Stimulated activated naive CD8-positive, alpha-beta T cell treated with anti-CD3 and anti-CD28 coated beads, Interleukin-15, Interleukin-2, amounts not matched to agents 100 ng/mL and 50 ng/mL, for 24 hours (primary cell): ENCODE data around the gene HTRA1.
A peak's percentile ranks its signal among the peaks of the same experiment; 100 is the strongest.

ENCODE experiments used
- H3K27ac Mint-ChIP-seq: one replicate; pipeline ENCODE4 v1.8.0; 2021; ENCODE audit warnings: mild to moderate bottlenecking, mixed read lengths
- H3K27me3 Mint-ChIP-seq: one replicate; pipeline ENCODE4 v1.8.0; 2021; ENCODE audit warnings: mixed read lengths
- H3K36me3 Mint-ChIP-seq: one replicate; pipeline ENCODE4 v1.8.0; 2021; ENCODE audit warnings: low read depth, mixed read lengths
- H3K4me1 Mint-ChIP-seq: one replicate; pipeline ENCODE4 v1.8.0; 2021; ENCODE audit warnings: low read depth, mixed read lengths
- H3K4me3 Mint-ChIP-seq: one replicate; pipeline ENCODE4 v1.8.0; 2021; ENCODE audit warnings: mild to moderate bottlenecking, mixed read lengths
- H3K9me3 Mint-ChIP-seq: one replicate; pipeline ENCODE4 v1.8.0; 2021; ENCODE audit warnings: mixed read lengths

HTRA1 gene

DNA sequence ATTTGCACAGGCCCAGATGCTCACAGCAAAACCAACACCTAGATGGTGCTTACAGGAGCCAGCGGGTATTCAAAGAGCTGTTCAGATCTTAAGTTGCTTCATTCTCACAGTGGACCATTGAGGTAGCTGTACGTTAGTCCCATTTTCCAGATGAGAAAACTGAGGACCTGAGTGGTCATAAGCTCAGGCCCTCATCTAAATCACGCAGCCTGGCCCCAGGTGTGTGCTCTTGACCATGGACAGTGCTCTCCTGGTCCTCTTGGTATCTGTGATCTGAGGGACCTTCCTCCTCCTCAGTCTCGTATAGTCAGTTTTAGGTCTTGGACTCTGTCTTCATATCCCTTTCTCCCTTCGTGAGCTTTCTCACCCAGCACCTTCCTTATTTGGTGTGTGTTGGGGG is 43.7 kb downstream of the HTRA1 start:
- H3K36me3 Mint-ChIP-seq = no peaks in the 10 kb centered on the region
- no peak overlapping the region for H3K4me3 Mint-ChIP-seq
- no peaks in the 10 kb centered on the region for H3K27me3 Mint-ChIP-seq
- no peak overlapping the region for H3K27ac Mint-ChIP-seq
- H3K9me3 Mint-ChIP-seq = no peaks in the 10 kb centered on the region
- no peaks in the 10 kb centered on the region for H3K4me1 Mint-ChIP-seq

DNA sequence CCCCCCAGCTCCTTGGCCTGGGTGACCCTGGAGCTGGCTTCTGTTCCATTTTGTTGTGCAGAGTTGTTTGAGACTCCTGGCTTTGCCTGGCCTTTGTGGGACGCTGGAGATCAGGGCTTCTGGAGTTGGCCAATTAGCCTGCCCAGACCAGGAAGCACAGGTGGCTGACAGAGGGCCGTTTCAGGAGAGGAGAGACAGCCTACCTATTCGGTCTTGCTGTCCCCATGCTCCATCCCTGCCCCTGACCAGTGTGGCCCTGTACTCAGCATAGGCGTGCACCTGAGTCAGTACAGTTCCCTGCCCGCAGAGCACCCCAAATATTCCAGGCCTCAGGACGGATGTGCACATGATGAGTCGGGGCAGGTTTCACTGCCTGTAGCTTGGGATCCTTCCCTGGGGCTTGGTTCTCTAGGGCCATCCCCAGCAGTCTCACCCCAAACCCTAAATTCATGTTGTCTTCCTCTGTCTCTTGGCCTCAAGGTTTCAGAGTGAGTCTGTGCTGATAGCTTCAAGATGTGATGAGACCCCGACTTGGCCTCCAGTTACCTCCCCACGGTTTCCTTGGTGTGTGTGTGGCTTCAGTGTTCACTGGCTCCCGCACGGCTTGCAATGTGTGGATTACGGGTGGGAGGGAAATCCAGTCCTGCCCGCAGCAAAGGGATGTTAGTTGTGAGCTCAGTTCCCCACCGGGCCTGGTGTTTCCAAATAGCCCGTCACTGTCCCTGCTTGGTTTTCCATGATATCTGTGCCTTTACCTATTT is 44.7 kb downstream of the HTRA1 start:
- Mint-ChIP-seq H3K36me3 (no peaks in the 10 kb centered on the region), H3K9me3 (no peaks in the 10 kb centered on the region), H3K4me3 (no peak overlapping the region), H3K4me1 (no peaks in the 10 kb centered on the region), H3K27ac (no peak overlapping the region), H3K27me3 (no peaks in the 10 kb centered on the region)

DNA sequence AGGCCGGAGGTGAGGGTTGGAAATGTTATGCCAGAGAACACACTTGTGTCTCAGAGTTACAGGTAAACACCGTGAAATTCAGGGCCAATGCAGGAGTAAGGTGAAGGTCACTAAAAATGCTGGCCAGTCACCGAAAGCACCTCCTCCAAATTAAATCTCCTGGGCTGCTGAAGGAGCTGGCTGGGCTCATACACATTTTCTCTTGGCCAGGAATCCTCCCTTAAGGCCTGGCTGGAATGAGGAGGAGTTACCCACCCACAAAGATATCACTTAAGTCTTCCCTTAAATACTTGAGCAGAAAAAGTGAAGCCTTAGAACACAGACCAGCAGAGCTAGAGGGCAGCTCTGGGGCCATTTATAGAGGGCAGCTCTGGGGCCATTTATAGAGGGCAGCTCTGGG is 46.3 kb downstream of the HTRA1 start:
- H3K4me3 Mint-ChIP-seq = no peak overlapping the region
- H3K27me3 Mint-ChIP-seq = no peaks in the 10 kb centered on the region
- no peaks in the 10 kb centered on the region for H3K36me3 Mint-ChIP-seq
- H3K27ac Mint-ChIP-seq = no peak overlapping the region
- no peaks in the 10 kb centered on the region for H3K4me1 Mint-ChIP-seq
- H3K9me3 Mint-ChIP-seq = no peaks in the 10 kb centered on the region

DNA sequence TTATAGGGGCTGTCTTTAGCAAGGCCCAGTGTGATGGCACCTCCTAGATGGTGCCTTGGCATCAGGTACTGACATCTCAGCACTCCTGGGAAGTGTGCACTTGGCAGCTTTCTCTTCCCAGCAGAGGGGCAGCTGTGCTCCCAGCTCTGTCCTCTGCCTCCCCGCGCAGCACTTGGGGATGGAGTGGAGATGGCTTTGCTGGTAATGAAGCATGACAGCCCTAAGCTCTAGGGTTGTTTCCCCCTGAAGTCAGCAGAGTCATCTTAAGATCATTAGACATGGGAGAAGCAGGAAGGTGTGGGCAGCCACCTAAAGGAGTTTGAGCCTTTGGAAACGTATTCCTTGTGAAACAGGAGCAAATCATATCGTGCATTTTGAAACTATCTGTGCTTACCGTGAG is 46.7 kb downstream of the HTRA1 start:
- H3K4me1 Mint-ChIP-seq = no peaks in the 10 kb centered on the region
- no peaks in the 10 kb centered on the region for H3K36me3 Mint-ChIP-seq
- no peak overlapping the region for H3K27ac Mint-ChIP-seq
- no peaks in the 10 kb centered on the region for H3K27me3 Mint-ChIP-seq
- H3K9me3 Mint-ChIP-seq = no peaks in the 10 kb centered on the region
- H3K4me3 Mint-ChIP-seq = no peak overlapping the region

DNA sequence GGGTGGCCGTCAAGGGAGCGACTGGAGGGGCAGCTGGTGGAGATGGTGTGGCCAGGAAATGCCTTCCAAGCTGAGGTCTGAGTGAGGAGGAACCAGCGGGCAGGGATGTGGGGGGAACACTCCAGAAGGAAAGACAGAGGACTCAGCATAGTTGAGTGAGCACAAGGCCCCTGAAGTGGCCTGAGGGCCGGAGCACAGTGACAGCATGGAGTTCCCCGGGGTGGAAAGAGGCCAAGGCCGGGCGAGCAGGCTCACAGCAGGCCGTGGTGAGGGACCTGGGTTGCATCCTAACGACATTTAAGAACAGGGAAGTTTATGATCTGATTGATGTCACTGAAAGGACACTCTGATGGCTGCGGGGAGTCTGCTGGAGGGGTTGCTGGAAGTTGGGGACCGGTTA is 48.0 kb downstream of the HTRA1 start:
- no peaks in the 10 kb centered on the region for H3K36me3 Mint-ChIP-seq
- H3K9me3 Mint-ChIP-seq = no peaks in the 10 kb centered on the region
- H3K27ac Mint-ChIP-seq = no peak overlapping the region
- H3K4me1 Mint-ChIP-seq = no peaks in the 10 kb centered on the region
- H3K4me3 Mint-ChIP-seq = no peak overlapping the region
- peaks cover under 1% of the 10 kb centered on the region for H3K27me3 Mint-ChIP-seq

DNA sequence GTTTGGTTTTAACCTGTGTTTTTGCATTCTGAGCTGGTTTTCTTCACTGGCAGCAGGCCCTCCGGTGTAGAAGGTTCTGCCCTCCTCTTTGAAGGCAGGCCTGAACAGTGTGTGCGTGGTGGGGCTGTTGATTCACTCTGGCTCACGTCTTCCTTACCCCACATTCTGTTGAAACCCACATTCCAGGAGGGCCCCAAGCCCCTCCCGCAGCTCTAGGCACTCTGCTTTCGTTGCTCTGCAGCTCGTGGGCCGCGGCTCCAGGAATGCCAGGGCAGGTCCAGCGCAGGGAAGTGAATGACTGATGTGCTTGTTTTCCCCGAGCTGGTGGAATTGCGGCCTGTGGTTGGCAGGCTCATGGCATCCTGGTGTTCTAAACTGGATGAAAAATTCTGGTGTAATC is 49.0 kb downstream of the HTRA1 start:
- H3K27ac Mint-ChIP-seq = no peak overlapping the region
- H3K27me3 Mint-ChIP-seq = peaks cover 3% of the 10 kb centered on the region

DNA sequence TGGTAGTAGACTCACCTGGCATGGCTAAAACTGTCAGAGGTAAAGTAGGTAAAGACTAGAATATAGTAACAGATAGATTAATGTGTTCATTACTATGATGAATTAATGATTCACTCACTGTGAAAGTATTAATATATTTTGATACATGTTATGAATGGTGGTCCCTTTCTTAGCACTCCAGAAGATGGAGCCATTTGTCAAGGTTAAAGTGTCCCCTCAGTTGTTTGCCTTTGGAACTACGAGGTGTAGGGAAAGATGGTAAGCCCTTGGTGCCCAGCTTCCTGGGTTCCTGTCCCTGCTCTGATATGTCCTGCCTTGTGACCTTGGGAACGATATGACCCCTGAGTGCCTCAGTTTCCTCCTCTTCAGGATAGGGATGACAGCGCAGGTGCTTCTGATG is 49.4 kb downstream of the HTRA1 start:
- Mint-ChIP-seq H3K36me3 (no peaks in the 10 kb centered on the region), H3K4me3 (no peak overlapping the region), H3K9me3 (no peaks in the 10 kb centered on the region), H3K27me3 (peaks cover 3% of the 10 kb centered on the region), H3K27ac (no peak overlapping the region), H3K4me1 (peaks cover 10% of the 10 kb centered on the region)

More for the DNA sequence above, 49.0 kb downstream of the HTRA1 start:
- H3K36me3 Mint-ChIP-seq = no peaks in the 10 kb centered on the region
- no peak overlapping the region for H3K4me3 Mint-ChIP-seq
- no peaks in the 10 kb centered on the region for H3K9me3 Mint-ChIP-seq
- peaks cover 6% of the 10 kb centered on the region for H3K4me1 Mint-ChIP-seq

DNA sequence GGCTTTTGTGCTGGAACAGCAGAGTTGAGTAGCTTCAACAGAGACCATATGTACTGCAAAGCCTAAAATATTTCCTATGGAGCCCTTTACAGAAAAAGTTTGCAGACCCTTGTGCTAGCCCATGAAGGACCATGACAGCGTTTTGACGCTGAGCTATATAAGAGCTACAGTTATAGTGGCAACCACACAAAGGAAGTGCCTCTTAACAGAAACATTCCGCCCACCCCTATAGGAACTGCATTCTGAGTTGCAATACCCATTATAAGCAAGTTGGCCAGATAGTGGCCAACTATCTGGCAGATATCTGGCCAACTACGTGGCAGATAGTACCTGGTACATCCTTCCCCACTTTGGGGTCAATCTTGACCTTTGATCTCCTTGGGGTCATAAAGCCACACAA is 51.7 kb downstream of the HTRA1 start:
- peaks cover 3% of the 10 kb centered on the region for H3K27me3 Mint-ChIP-seq
- no peaks in the 10 kb centered on the region for H3K36me3 Mint-ChIP-seq
- H3K4me1 Mint-ChIP-seq = peaks cover 22% of the 10 kb centered on the region
- no peaks in the 10 kb centered on the region for H3K9me3 Mint-ChIP-seq
- H3K4me3 Mint-ChIP-seq = no peak overlapping the region
- H3K27ac Mint-ChIP-seq = no peak overlapping the region

DNA sequence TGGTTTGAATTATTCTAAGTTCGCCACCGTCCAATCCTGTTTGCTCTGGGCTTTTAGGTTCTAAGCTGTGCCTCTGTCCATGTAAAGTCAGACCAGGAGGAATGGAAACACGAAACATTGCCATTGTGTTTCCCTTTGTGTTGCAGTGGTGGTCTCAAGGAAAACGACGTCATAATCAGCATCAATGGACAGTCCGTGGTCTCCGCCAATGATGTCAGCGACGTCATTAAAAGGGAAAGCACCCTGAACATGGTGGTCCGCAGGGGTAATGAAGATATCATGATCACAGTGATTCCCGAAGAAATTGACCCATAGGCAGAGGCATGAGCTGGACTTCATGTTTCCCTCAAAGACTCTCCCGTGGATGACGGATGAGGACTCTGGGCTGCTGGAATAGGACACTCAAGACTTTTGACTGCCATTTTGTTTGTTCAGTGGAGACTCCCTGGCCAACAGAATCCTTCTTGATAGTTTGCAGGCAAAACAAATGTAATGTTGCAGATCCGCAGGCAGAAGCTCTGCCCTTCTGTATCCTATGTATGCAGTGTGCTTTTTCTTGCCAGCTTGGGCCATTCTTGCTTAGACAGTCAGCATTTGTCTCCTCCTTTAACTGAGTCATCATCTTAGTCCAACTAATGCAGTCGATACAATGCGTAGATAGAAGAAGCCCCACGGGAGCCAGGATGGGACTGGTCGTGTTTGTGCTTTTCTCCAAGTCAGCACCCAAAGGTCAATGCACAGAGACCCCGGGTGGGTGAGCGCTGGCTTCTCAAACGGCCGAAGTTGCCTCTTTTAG is 52.9 kb downstream of the HTRA1 start:
- H3K27me3 Mint-ChIP-seq = peaks cover 7% of the 10 kb centered on the region
- H3K36me3 Mint-ChIP-seq = no peaks in the 10 kb centered on the region
- H3K27ac Mint-ChIP-seq = no peak overlapping the region
- no peak overlapping the region for H3K4me3 Mint-ChIP-seq
- H3K9me3 Mint-ChIP-seq = no peaks in the 10 kb centered on the region
- H3K4me1 Mint-ChIP-seq = peaks cover 22% of the 10 kb centered on the region

DNA sequence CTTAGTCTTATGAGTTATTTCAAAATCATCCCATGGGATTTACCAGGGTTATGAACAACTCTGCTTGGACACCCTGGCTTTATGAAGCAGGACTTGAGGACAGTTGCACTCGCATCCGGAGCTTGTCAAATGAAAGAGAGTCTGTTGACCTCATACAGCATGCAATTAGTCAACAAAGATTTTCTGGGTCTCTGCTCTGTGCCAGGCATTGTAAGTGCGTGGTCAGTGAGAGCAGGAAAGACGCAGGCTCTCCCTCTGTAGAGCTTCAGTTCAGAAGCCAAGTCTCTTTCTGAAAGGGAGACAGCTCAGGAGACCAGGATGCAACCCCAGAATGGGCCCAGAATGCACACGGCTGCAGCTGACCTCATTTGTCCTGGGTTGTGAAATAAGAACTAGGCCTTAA is 53.7 kb downstream of the HTRA1 start:
- peaks cover 7% of the 10 kb centered on the region for H3K27me3 Mint-ChIP-seq
- H3K4me1 Mint-ChIP-seq = peaks cover 22% of the 10 kb centered on the region
- no peak overlapping the region for H3K4me3 Mint-ChIP-seq
- no peak overlapping the region for H3K27ac Mint-ChIP-seq
- H3K36me3 Mint-ChIP-seq = no peaks in the 10 kb centered on the region
- no peaks in the 10 kb centered on the region for H3K9me3 Mint-ChIP-seq

DNA sequence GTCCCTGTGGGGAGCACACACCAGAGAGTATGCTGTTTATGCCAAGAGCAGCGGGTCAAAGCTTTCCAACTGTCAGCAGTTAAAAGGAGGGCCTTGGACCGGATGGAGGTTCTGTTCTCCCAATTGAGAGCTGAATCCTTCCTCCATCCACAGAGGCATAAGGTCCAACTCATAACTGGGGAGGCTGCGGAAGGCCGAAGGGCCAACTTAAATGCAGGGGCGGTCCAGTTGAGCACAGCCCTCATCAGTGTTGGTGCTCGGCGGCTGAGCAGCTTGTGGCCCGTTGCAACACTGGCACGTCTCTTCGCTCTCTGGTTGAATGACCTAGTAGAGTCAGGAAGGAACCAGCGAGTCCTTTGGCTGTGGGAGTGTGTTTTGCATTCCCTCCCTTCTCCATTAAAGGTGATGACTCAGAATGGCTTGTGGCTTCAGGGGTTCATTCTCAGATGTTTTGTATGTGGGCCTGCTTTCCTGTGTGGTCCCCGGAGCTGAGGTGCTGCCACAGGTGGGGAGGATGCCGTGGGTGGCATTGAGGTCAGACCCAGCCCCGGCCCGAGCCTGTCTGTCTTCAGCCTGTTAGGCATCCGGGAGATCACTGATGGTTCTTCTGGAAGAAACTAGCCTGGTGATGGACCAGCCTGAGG is 54.4 kb downstream of the HTRA1 start:
- Mint-ChIP-seq H3K9me3 (no peaks in the 10 kb centered on the region), H3K27me3 (peaks cover 7% of the 10 kb centered on the region), H3K36me3 (no peaks in the 10 kb centered on the region), H3K27ac (peak overlapping the region; percentile 68), H3K4me1 (peaks cover 22% of the 10 kb centered on the region), H3K4me3 (peak overlapping the region; percentile 38)

DNA sequence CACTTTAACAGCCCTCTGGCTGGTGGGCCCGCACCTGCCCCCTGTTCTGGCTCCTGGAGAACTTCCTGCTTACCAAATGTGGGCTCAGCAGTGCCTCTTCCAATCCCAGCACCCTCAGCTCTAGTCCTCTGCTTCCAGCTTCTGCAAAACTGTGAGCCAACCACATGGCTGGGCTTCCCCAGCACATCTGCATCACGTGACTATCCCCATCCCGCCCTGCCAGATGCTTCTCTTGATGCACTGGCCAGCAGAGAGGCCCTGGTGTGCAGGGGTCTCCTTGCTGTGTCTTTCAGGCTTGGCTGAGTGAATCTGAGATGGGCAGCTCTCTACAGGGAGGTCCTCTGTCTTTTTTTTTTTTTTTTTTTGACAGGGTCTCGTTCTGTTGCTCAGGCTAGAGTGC is 55.4 kb downstream of the HTRA1 start:
- Mint-ChIP-seq H3K4me1 (peaks cover 22% of the 10 kb centered on the region), H3K9me3 (no peaks in the 10 kb centered on the region), H3K4me3 (no peak overlapping the region), H3K36me3 (no peaks in the 10 kb centered on the region), H3K27ac (no peak overlapping the region), H3K27me3 (peaks cover 7% of the 10 kb centered on the region)

DNA sequence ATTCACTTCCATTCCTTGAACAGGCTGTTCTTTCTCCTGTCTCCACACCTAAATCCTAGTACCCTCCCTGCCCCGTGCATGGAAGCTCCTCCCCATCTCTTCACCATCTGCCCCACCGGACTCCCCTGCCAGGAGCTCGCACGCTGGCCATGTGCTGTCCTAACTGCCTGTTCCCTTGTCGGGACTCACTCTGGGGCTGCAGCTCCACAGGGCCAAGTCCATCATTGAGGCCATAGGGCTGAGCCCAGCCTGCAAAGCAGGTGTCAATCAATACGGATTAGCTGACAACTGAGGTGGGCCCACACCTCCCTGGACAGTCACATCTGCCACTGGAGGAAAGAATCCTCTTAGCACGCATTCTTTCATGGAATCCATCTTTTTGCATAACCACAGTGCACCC is 57.8 kb downstream of the HTRA1 start:
- H3K27me3 Mint-ChIP-seq = peaks cover 10% of the 10 kb centered on the region
- H3K27ac Mint-ChIP-seq = no peak overlapping the region
- no peaks in the 10 kb centered on the region for H3K9me3 Mint-ChIP-seq
- H3K4me1 Mint-ChIP-seq = peaks cover 22% of the 10 kb centered on the region
- H3K36me3 Mint-ChIP-seq = no peaks in the 10 kb centered on the region
- no peak overlapping the region for H3K4me3 Mint-ChIP-seq

DNA sequence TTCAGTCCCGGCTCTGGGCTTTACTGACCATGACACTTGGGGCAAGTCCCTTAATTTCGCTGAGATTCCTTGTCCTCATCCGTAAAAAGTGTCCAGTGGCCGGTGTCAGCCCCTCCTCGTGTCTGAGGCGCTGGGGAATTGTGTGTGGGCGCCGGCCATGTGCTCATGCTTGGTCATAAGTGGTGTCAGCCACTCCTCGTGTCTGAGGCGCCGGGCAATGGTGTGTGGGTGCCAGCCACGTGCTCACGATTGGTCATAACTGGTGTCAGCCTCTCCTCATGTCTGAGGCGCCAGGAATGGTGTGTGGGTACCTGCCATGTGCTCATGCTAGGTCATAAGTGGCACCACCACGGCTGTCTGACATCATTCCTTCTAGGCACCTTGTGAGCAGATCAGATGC is 58.5 kb downstream of the HTRA1 start:
- H3K4me3 Mint-ChIP-seq = no peak overlapping the region
- H3K36me3 Mint-ChIP-seq = no peaks in the 10 kb centered on the region
- H3K4me1 Mint-ChIP-seq = peaks cover 20% of the 10 kb centered on the region
- H3K27me3 Mint-ChIP-seq = peaks cover 6% of the 10 kb centered on the region
- H3K9me3 Mint-ChIP-seq = no peaks in the 10 kb centered on the region
- H3K27ac Mint-ChIP-seq = no peak overlapping the region

DNA sequence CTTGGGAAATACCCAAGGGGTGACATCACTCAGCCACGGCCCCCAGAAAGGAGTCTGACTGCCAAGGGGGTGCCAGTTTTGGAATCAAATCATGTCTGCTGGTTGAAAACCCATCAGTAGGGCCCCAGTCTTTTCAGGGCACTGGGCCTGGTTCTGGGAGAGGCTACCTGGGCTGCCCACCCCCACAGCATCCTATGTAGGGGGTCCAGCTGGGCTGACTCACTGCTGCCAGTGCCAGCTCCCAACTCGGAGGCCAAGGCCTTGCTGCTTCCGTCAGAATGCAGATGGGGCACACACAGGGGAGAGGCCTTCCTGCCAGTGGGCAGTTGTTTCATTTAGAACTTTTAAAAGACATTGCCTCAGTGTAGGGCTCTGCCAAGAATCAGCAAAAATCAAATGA is 59.7 kb downstream of the HTRA1 start:
- no peak overlapping the region for H3K4me3 Mint-ChIP-seq
- H3K4me1 Mint-ChIP-seq = peaks cover 9% of the 10 kb centered on the region
- peaks cover 6% of the 10 kb centered on the region for H3K27me3 Mint-ChIP-seq
- no peak overlapping the region for H3K27ac Mint-ChIP-seq
- H3K9me3 Mint-ChIP-seq = no peaks in the 10 kb centered on the region
- no peaks in the 10 kb centered on the region for H3K36me3 Mint-ChIP-seq
